OCI-LY7 (cell line): ENCODE measurements around the gene NFIX. TPM values are rescaled to one million over a fixed set of nuclear protein-coding genes. Genes with fewer than 3 reads are reported as not detected.

ENCODE experiments used
- BruUV-seq: library from RNA; stranded (reverse); fragments of 400-500 nt; replicated peaks from 2 replicates; lab custom pipeline; 2021; lab: Mats Ljungman, UMichigan
- CTCF ChIA-PET: fragments of 300-600 bp; sonication (Branson Sonifier 250); formaldehyde crosslinking; loops from one replicate; lab custom pipeline; 2022; ENCODE audit warnings: antibody characterized with exemption; ENCODE audit not compliant: unreplicated experiment; lab: Charles Lee
- POLR2A ChIA-PET: fragments of 300-600 bp; sonication (Branson Sonifier 250); formaldehyde crosslinking; loops from one replicate; lab custom pipeline; 2022; ENCODE audit warnings: antibody characterized with exemption; lab: Charles Lee
- DNase-seq: peaks from one replicate; pipeline ENCODE4 v3.0.0-alpha.2; 2015; ENCODE audit warnings: low spot score
- H2AFZ ChIP-seq: fragments of 200-600 bp; sonication (generic), shearing (Covaris generic); 2 replicates; pipeline ENCODE4 v1.6.1; 2014; ENCODE audit warnings: mild to moderate bottlenecking, antibody characterized with exemption, low read length, moderate library complexity
- H3K27ac ChIP-seq: fragments of 200-600 bp; sonication (generic); 2 replicates; pipeline ENCODE4 v1.5.1; 2014; ENCODE audit warnings: mixed run types, low read depth, mild to moderate bottlenecking, moderate library complexity, low read length, inconsistent platforms; ENCODE audit not compliant: poor library complexity, severe bottlenecking
- H3K36me3 ChIP-seq: fragments of 200-600 bp; sonication (generic); 2 replicates; pipeline ENCODE4 v1.6.1; 2014; ENCODE audit warnings: mild to moderate bottlenecking, antibody characterized with exemption, low read length, moderate library complexity, mixed read lengths; ENCODE audit not compliant: insufficient read depth
- H3K4me1 ChIP-seq: fragments of 200-600 bp; sonication (generic); 2 replicates; pipeline ENCODE4 v1.5.1; 2014; ENCODE audit warnings: mild to moderate bottlenecking, low read length; ENCODE audit not compliant: insufficient read depth, poor library complexity, severe bottlenecking
- H3K4me2 ChIP-seq: fragments of 200-600 bp; sonication (generic); 2 replicates; pipeline ENCODE4 v1.6.1; 2014; ENCODE audit warnings: mild to moderate bottlenecking, low read length
- H3K4me3 ChIP-seq: fragments of 200-600 bp; sonication (generic); 2 replicates; pipeline ENCODE4 v1.5.1; 2014; ENCODE audit warnings: mild to moderate bottlenecking, low read depth, low read length; ENCODE audit not compliant: poor library complexity, severe bottlenecking
- H3K79me2 ChIP-seq: fragments of 200-600 bp; sonication (generic); 2 replicates; pipeline ENCODE4 v1.6.1; 2016; ENCODE audit warnings: low read depth, mild to moderate bottlenecking, low read length, moderate library complexity, mixed read lengths; ENCODE audit not compliant: insufficient read depth
- H3K9me2 ChIP-seq: fragments of 200-600 bp; sonication (generic); 2 replicates; pipeline ENCODE4 v1.6.1; 2016; ENCODE audit warnings: mild to moderate bottlenecking, low read length, mixed read lengths; ENCODE audit not compliant: insufficient read depth
- H3K9me3 ChIP-seq: fragments of 200-600 bp; sonication (generic); 2 replicates; pipeline ENCODE4 v1.6.1; 2014; ENCODE audit warnings: mild to moderate bottlenecking, mixed run types, low read length, mixed read lengths
- H4K20me1 ChIP-seq: fragments of 200-600 bp; sonication (generic); 2 replicates; pipeline ENCODE4 v1.6.1; 2014; ENCODE audit warnings: mild to moderate bottlenecking, antibody characterized with exemption, low read length, moderate library complexity, mixed read lengths; ENCODE audit not compliant: insufficient read depth
- EZH2phosphoT487 ChIP-seq: fragments of 200-600 bp; sonication (generic); IDR thresholded peaks from 2 replicates; pipeline ENCODE4 v1.6.1; 2018; ENCODE audit warnings: low read depth, borderline replicate concordance, mild to moderate bottlenecking, mixed run types, antibody characterized with exemption, low read length, moderate library complexity, mixed read lengths
- intact Hi-C: fragments of 100-400 bp; cut with micrococcal nuclease; formaldehyde crosslinking; loops from one replicate; pipeline ENCODE4 v1.10.0; 2022; ENCODE audit not compliant: unreplicated experiment
- total RNA-seq, 2 experiments: library from RNA; depleted of rRNA in 1 of 2; stranded (reverse); fragments of >200 nt in 1 of 2; shearing (Covaris generic) in 1 of 2; gene quantifications; 2 replicates each; pipeline ENCODE4 v1.2.3, GENCODE V29; 2014 to 2022
- TF ChIP-seq, protein P1 (sequence below): fragments of 200-600 bp; sonication (generic); conservative IDR thresholded peaks from 2 replicates; pipeline ENCODE4 v1.5.1; 2014; ENCODE audit warnings: mild to moderate bottlenecking, antibody characterized with exemption, low read length, moderate library complexity, mixed read lengths

The NFIX gene
- total RNA-seq, 2 experiments from 2014 or later = 0.16 to 0.72 TPM

DNA sequence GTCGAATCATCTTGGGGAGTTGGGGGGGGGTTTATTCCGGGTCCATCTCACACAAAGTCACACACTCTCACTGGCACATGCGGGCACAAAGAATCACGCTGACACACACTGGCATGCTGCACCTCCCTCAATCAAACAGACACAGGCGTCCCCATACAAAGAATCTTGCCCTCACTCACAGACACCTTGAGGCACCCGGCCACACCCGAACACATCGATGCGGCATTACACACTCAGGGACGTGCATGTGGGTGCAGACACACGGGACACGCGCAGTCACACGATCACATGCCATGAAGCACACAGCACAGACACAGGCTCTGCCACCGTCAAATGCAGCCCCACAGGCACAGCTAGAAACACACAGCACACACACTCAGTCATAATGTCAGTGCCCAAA lies 7.8 kb downstream of the NFIX start:
- CTCF ChIA-PET = no interaction called here
- Histone ChIP-seq H3K9me2 (no peaks in the 10 kb centered on the region), H2AFZ (no peak overlapping the region), H3K4me1 (no peaks in the 10 kb centered on the region), H3K36me3 (no peaks in the 10 kb centered on the region), H3K4me3 (no peak overlapping the region), H3K79me2 (no peaks in the 10 kb centered on the region), H3K4me2 (no peak overlapping the region), H4K20me1 (no peaks in the 10 kb centered on the region), H3K27ac (no peak overlapping the region), H3K9me3 (no peaks in the 10 kb centered on the region)
- DNase-seq = no peak
- POLR2A ChIA-PET = no interaction called here
- no TSS peak for BruUV-seq
- TF ChIP-seq EZH2phosphoT487 = no peak
- TF ChIP-seq, protein P1, sequence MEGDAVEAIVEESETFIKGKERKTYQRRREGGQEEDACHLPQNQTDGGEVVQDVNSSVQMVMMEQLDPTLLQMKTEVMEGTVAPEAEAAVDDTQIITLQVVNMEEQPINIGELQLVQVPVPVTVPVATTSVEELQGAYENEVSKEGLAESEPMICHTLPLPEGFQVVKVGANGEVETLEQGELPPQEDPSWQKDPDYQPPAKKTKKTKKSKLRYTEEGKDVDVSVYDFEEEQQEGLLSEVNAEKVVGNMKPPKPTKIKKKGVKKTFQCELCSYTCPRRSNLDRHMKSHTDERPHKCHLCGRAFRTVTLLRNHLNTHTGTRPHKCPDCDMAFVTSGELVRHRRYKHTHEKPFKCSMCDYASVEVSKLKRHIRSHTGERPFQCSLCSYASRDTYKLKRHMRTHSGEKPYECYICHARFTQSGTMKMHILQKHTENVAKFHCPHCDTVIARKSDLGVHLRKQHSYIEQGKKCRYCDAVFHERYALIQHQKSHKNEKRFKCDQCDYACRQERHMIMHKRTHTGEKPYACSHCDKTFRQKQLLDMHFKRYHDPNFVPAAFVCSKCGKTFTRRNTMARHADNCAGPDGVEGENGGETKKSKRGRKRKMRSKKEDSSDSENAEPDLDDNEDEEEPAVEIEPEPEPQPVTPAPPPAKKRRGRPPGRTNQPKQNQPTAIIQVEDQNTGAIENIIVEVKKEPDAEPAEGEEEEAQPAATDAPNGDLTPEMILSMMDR = no peak
- intact Hi-C loops = no loop called here

DNA sequence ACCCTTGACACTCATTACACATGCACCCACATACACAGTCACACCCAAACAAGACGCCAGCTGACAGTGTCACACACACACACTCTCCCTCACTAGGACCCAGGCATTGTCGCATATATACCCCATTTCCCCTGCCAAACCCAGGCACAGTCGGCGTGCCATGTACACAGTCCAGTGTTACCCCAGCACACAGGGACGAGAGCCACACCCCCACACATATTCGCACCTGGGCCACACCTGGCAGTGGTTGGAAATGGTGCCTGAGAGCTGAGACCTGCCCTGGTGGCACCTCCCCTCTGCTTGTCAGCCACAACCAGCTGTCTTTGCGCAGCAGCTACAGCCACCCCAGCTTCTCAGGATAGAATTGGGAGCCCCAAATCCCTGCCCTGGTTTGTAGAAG lies 9.0 kb downstream of the NFIX start:
- H3K9me2 ChIP-seq = no peaks in the 10 kb centered on the region
- DNase-seq = no peak
- TF ChIP-seq EZH2phosphoT487 = no peak
- TF ChIP-seq, protein P1 = no peak
- POLR2A ChIA-PET = no interaction called here
- H2AFZ ChIP-seq = no peak overlapping the region
- CTCF ChIA-PET = no interaction called here
- H3K4me2 ChIP-seq = no peak overlapping the region
- intact Hi-C loops = no loop called here
- no peaks in the 10 kb centered on the region for H3K79me2 ChIP-seq
- H4K20me1 ChIP-seq = no peaks in the 10 kb centered on the region; the same call in 1 of the 2 replicates
- no TSS peak for BruUV-seq
- H3K9me3 ChIP-seq = no peaks in the 10 kb centered on the region
- H3K27ac ChIP-seq = no peak overlapping the region
- H3K4me3 ChIP-seq = no peak overlapping the region
- H3K36me3 ChIP-seq = no peaks in the 10 kb centered on the region
- H3K4me1 ChIP-seq = no peaks in the 10 kb centered on the region

- POLR2A ChIA-PET = interaction anchor here (0.6 kb wide), 1 partner anchor 16 kb away, joined by 3 read pairs; no protein-coding TSS in a partner anchor
- BruUV-seq = no TSS peak
- TF ChIP-seq EZH2phosphoT487 = no peak
- TF ChIP-seq, protein P1 = no peak
- Histone ChIP-seq H3K36me3 (no peaks in the 10 kb centered on the region), H3K9me3 (no peaks in the 10 kb centered on the region), H2AFZ (no peak overlapping the region), H3K4me2 (no peak overlapping the region), H3K4me1 (no peaks in the 10 kb centered on the region), H3K9me2 (no peaks in the 10 kb centered on the region), H3K79me2 (no peaks in the 10 kb centered on the region), H3K27ac (no peak overlapping the region), H4K20me1 (no peaks in the 10 kb centered on the region; the same call in 1 of the 2 replicates), H3K4me3 (no peak overlapping the region)
- intact Hi-C loops = no loop called here
- CTCF ChIA-PET = no interaction called here
- DNase-seq = no peak
These were observed 10.0 kb downstream of the NFIX start for GRCh38 chr19:13005253-13005652.
